Regular cardiac myocyte (primary cell): ENCODE results near the gene KCNA2. TPM values are rescaled to one million over a fixed set of nuclear protein-coding genes. Genes with fewer than 3 reads are reported as not detected.

Source experiments
- total RNA-seq: library from RNA; depleted of rRNA; stranded (reverse); fragments of >200 nt; gene quantifications from 2 replicates; pipeline ENCODE4 v1.2.3, GENCODE V29; 2014

Gene KCNA2
- under 0.01 TPM in 1 of 2 replicates, not detected in the other for total RNA-seq

DNA sequence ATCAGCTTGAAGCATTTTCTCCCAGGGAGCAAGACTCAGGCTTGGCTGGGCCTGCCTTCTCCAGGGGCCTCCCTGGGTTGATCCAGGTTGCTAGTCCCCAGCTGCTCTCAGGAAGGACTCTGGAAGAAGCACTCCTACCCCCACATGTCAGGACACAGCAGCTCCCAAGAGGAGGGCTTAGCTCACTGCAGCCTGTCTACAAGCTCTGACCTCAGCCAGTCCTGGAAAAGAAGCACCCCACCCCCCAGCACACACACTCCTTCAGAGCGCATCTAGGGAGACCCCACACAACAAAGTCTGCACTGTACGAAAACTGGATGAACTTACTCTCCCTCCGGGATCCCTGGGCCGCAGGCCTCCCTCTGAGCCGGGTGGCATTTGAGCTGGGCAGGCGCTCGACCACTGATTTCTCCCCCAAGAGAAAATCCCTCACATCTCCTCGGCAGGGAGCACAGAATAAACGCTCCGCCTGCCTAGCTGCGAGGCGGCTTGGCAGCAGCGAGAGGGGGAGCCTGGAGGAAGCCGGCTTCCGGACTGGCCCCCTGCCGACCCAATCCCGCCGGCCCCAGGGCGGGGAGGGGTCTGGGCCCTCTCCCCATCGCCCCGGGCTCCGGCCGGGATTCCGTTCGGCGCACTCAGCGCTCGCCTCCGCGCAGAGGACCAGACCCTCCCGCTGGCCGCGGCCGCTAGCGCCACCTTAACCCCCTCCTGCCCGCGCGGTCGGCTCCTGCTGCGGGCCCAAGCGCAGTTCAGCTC, at the start of gene KCNA2:
Gene KCNA2 (minus strand): TSS at position 458 of the 756 bp plus-strand sequence. CDS start 1,576 bp downstream, outside the sequence.

Other genes with a start within 250 kb of the KCNA2 start
- gene SLC16A4, start 215.3 kb downstream of the KCNA2 start, total RNA-seq: 16.3 and 42.0 TPM in 2 replicates
- 45.4 and 106 TPM in 2 replicates for gene LAMTOR5, start 198.7 kb downstream of the KCNA2 start, total RNA-seq
- not detected in 2 replicates for gene PROK1, start 155.2 kb downstream of the KCNA2 start, total RNA-seq
- not detected in 2 replicates for gene KCNA10, start 87.2 kb downstream of the KCNA2 start, total RNA-seq
- gene KCNA3, start 68.6 kb upstream of the KCNA2 start, total RNA-seq: 0.28 TPM in 1 of 2 replicates, not detected in the other